Measurements from ENCODE around the gene TBC1D30. TPM values are rescaled to one million over a fixed set of nuclear protein-coding genes. Genes with fewer than 3 reads are reported as not detected.

TBC1D30 gene
- total RNA-seq, 2 donors from 2014 or later = 1.7 to 1.9 TPM

DNA sequence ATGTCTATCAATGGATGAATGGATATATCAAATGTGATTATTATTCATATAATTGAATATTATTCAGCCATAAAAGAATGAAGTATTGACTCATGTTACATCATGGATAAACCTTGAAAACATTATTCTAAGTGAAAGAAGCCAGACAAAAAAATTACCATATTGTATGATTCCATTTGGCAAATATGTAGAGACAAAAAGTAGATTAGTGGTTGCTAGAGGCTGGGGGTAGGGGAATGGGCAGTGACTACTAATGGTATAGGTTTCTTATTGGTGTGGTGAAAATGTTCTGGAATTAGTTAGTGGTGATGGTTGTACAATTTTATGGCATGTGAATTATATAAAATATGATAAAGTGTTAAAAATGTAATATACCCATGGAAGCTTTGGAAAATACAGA lies 33.4 kb upstream of the TBC1D30 start:
- Mint-ChIP-seq H3K27me3 (ENCODE audit: insufficient read depth) (no peaks in the 10 kb centered on the region), H3K27ac (no peak overlapping the region)

DNA sequence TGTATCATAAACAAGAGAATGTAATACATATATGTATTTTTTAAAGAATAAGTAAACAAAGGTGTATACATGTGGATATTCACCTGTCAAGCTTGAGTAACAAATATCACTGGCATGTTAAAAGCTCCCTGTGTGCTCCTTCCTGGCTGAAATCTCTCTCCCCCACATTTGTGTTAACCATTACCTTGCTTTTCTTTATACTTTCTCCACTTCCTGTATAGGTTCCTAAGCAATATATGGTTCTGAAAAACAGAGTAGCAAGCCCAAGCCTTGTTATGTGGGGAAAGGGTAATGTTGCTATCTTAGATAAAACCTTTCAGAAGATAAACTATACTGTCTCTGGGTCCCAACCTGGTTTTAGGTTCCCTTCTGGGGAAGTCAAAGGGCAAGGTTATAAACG lies 32.3 kb upstream of the TBC1D30 start:
- Mint-ChIP-seq H3K4me3 (no peak overlapping the region), H3K27me3 (ENCODE audit: insufficient read depth) (no peaks in the 10 kb centered on the region), H3K4me1 (peaks cover 7% of the 10 kb centered on the region), H3K36me3 (ENCODE audit: low read depth) (no peaks in the 10 kb centered on the region), H3K27ac (no peak overlapping the region), H3K9me3 (no peaks in the 10 kb centered on the region)
- no peak for DNase-seq
- H3K27ac ChIP-seq (ENCODE audit: low read depth, low read length) = no peak overlapping the region
- H3K4me1 ChIP-seq (ENCODE audit: control insufficient read depth, insufficient read depth, low read length) = no peaks in the 10 kb centered on the region
- H3K27me3 ChIP-seq (ENCODE audit: control insufficient read depth, insufficient read depth, low read length, poor library complexity, severe bottlenecking) = no peaks in the 10 kb centered on the region
- H3K4me3 ChIP-seq (ENCODE audit: low read length) = no peak overlapping the region
- no peaks in the 10 kb centered on the region for H3K36me3 ChIP-seq (ENCODE audit: control insufficient read depth, insufficient read depth, low read length)
- WGBS, 2 experiments (ENCODE audit: insufficient coverage in 1 of 2, insufficient read length in 1 of 2) = 92% methylated on average over 1 of the region's 1 CpG; no CpG with 5 or more reads in 1 of the 2 experiments
- H3K9me3 ChIP-seq (ENCODE audit: control insufficient read depth, low read length) = no peaks in the 10 kb centered on the region
- TF ChIP-seq, protein P1, sequence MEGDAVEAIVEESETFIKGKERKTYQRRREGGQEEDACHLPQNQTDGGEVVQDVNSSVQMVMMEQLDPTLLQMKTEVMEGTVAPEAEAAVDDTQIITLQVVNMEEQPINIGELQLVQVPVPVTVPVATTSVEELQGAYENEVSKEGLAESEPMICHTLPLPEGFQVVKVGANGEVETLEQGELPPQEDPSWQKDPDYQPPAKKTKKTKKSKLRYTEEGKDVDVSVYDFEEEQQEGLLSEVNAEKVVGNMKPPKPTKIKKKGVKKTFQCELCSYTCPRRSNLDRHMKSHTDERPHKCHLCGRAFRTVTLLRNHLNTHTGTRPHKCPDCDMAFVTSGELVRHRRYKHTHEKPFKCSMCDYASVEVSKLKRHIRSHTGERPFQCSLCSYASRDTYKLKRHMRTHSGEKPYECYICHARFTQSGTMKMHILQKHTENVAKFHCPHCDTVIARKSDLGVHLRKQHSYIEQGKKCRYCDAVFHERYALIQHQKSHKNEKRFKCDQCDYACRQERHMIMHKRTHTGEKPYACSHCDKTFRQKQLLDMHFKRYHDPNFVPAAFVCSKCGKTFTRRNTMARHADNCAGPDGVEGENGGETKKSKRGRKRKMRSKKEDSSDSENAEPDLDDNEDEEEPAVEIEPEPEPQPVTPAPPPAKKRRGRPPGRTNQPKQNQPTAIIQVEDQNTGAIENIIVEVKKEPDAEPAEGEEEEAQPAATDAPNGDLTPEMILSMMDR (conservative IDR thresholded peaks at IDR 0.05) = no peak
- H3K9ac ChIP-seq (ENCODE audit: extremely low read depth, low read length, poor library complexity, severe bottlenecking) = no peak overlapping the region

More for the DNA sequence above, 33.4 kb upstream of the TBC1D30 start:
- H3K9me3 ChIP-seq (ENCODE audit: control insufficient read depth, low read length) = no peaks in the 10 kb centered on the region
- no peaks in the 10 kb centered on the region for H3K36me3 ChIP-seq (ENCODE audit: control insufficient read depth, insufficient read depth, low read length)
- peaks cover 7% of the 10 kb centered on the region for H3K4me1 Mint-ChIP-seq
- no peak overlapping the region for H3K27ac ChIP-seq (ENCODE audit: low read depth, low read length)
- TF ChIP-seq, protein P1 (conservative IDR thresholded peaks at IDR 0.05) = no peak
- no peaks in the 10 kb centered on the region for H3K9me3 Mint-ChIP-seq
- H3K27me3 ChIP-seq (ENCODE audit: control insufficient read depth, insufficient read depth, low read length, poor library complexity, severe bottlenecking) = no peaks in the 10 kb centered on the region
- no peaks in the 10 kb centered on the region for H3K4me1 ChIP-seq (ENCODE audit: control insufficient read depth, insufficient read depth, low read length)
- DNase-seq = no peak
- H3K9ac ChIP-seq (ENCODE audit: extremely low read depth, low read length, poor library complexity, severe bottlenecking) = no peak overlapping the region
- no peaks in the 10 kb centered on the region for H3K36me3 Mint-ChIP-seq (ENCODE audit: low read depth)
- H3K4me3 ChIP-seq (ENCODE audit: low read length) = no peak overlapping the region
- H3K4me3 Mint-ChIP-seq = no peak overlapping the region

DNA sequence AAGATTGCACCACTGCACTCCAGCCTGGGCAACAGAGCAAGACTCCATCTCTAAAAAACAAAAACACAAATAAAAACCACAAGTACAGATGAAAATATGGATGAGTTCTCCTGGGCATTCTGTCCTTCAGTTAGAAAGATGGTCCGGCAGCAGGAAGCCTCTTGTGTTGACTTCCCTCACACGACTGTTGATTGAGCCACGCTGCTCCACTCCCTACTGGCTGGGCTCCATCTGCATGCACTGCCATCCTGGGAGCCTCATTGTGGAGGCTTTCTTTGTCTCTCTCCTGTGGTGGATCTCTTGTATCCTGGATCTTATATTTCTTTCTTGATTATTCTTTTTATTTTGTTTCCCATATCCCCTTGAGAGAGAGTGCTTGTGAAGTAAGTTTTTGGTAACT lies 30.8 kb upstream of the TBC1D30 start:
- Mint-ChIP-seq H3K4me3 (no peak overlapping the region), H3K4me1 (peaks cover 2% of the 10 kb centered on the region), H3K27ac (no peak overlapping the region), H3K36me3 (ENCODE audit: low read depth) (no peaks in the 10 kb centered on the region), H3K27me3 (ENCODE audit: insufficient read depth) (no peaks in the 10 kb centered on the region), H3K9me3 (no peaks in the 10 kb centered on the region)
- WGBS, 2 experiments (ENCODE audit: insufficient coverage in 1 of 2, insufficient read length in 1 of 2) = 79 to 81% methylated on average over 3 of the region's 3 CpGs
- Histone ChIP-seq H3K9ac (ENCODE audit: extremely low read depth, low read length, poor library complexity, severe bottlenecking) (no peak overlapping the region), H3K4me3 (ENCODE audit: low read length) (no peak overlapping the region), H3K27ac (ENCODE audit: low read depth, low read length) (no peak overlapping the region), H3K36me3 (ENCODE audit: control insufficient read depth, insufficient read depth, low read length) (no peaks in the 10 kb centered on the region), H3K4me1 (ENCODE audit: control insufficient read depth, insufficient read depth, low read length) (no peaks in the 10 kb centered on the region), H3K9me3 (ENCODE audit: control insufficient read depth, low read length) (no peaks in the 10 kb centered on the region), H3K27me3 (ENCODE audit: control insufficient read depth, insufficient read depth, low read length, poor library complexity, severe bottlenecking) (no peaks in the 10 kb centered on the region)
- TF ChIP-seq, protein P1 (conservative IDR thresholded peaks at IDR 0.05) = no peak
- DNase-seq = no peak

Measured in endodermal cell (in vitro differentiated cells).